ENCODE results near the gene TSPYL1.

- TF ChIP-seq CTCF (IDR thresholded peaks at IDR 0.05) (no peak), POLR2A (IDR thresholded peaks at IDR 0.05) (no peak)
Measured at GRCh38 chr6:116266803-116267202, 12.9 kb downstream of the TSPYL1 start.
